HG03103 (cell line): ENCODE results near the gene CRYBA4.

Experiments used
- ATAC-seq: cut with Tn5 transposase; IDR thresholded peaks from one replicate; pipeline ENCODE4 v1.9.1; 2021; ENCODE audit warnings: low read depth; ENCODE audit not compliant: unreplicated experiment

The CRYBA4 gene

GRCh38 chr22:26658161-26658560 lies 36.4 kb downstream of the CRYBA4 start:
- ATAC-seq: no peak

GRCh38 chr22:26658671-26659478 lies 37.1 kb downstream of the CRYBA4 start:
- ATAC-seq: peak; percentile 52

GRCh38 chr22:26660356-26660755 lies 38.6 kb downstream of the CRYBA4 start:
- ATAC-seq: no peak

GRCh38 chr22:26660961-26661578 lies 39.3 kb downstream of the CRYBA4 start:
- ATAC-seq: no peak

GRCh38 chr22:26662160-26662559 lies 40.4 kb downstream of the CRYBA4 start:
- ATAC-seq: no peak

- ATAC-seq: no peak
Measured at GRCh38 chr22:26663374-26663923, 41.7 kb downstream of the CRYBA4 start.

GRCh38 chr22:26665813-26666231 lies 44.1 kb downstream of the CRYBA4 start:
- ATAC-seq: no peak

- no peak for ATAC-seq
Measured at GRCh38 chr22:26667140-26667539, 45.4 kb downstream of the CRYBA4 start.

- ATAC-seq: no peak
Measured at GRCh38 chr22:26669060-26669481, 47.3 kb downstream of the CRYBA4 start.

- no peak for ATAC-seq
Measured at GRCh38 chr22:26670459-26670858, 48.7 kb downstream of the CRYBA4 start.

GRCh38 chr22:26671317-26672059 lies 49.7 kb downstream of the CRYBA4 start:
- no peak for ATAC-seq

- no peak for ATAC-seq
Measured at GRCh38 chr22:26672060-26672471, 50.3 kb downstream of the CRYBA4 start.

GRCh38 chr22:26672590-26673468 lies 51.1 kb downstream of the CRYBA4 start:
- ATAC-seq: peak; percentile 54

GRCh38 chr22:26673486-26673885 lies 51.7 kb downstream of the CRYBA4 start:
- ATAC-seq: no peak

GRCh38 chr22:26674211-26675190 lies 52.7 kb downstream of the CRYBA4 start:
- no peak for ATAC-seq

- ATAC-seq: no peak
Measured at GRCh38 chr22:26675687-26676268, 54.0 kb downstream of the CRYBA4 start.

- ATAC-seq: no peak
Measured at GRCh38 chr22:26677217-26677616, 55.5 kb downstream of the CRYBA4 start.

GRCh38 chr22:26679003-26679629 lies 57.4 kb downstream of the CRYBA4 start:
- no peak for ATAC-seq
